Measurements from ENCODE around the gene NMT1.

Gene NMT1

DNA sequence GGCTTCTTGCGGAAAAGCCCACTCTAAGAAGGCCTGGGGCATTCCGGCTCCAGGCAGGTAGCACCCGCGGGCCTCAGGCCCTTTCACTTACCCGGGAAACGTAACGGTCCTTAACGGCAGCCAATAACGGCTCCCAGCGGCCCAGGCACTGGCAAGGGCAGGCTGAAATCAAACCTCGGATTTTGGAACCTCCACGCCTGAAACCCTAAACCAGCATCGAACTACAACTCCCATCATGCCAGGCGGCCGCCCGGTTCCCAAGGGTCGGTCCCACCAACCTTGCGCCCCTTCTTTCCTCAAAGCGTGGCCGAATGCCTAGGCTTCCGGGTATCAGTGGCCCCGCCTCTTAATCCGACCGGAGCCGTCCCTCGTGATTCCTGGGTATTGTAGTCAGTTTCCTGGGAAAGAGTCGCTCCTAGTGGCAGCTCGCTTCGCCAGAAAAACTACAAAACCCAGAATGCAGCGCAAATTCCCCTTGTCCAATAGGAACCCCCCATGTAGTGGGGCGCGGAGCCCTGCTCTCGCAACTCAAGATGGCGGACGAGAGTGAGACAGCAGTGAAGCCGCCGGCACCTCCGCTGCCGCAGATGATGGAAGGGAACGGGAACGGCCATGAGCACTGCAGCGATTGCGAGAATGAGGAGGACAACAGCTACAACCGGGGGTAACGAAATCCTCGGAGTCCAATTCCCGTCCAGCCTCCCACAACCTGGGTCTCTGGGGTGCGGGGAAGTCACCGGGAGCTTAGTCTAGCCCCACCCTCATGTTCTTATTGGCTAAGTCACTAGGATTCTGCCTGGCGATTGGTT lies at the start of gene NMT1:
NMT1 (plus strand) TSS at position 521 of the 809 bp plus-strand sequence; CDS start at position 534, 13 bp downstream.
- H3K36me3 Mint-ChIP-seq (ENCODE audit: low read depth): peaks cover 64% of the 10 kb centered on the region
- no peaks in the 10 kb centered on the region for H3K9me3 Mint-ChIP-seq
- H3K4me3 Mint-ChIP-seq: peak within 1 kb of the TSS; percentile 93
- H3K27ac Mint-ChIP-seq: peak within 1 kb of the TSS; percentile 99
- no peaks in the 10 kb centered on the region for H3K27me3 Mint-ChIP-seq
- peak; percentile 95 for DNase-seq
- H3K4me1 Mint-ChIP-seq (ENCODE audit: low read depth): peaks cover 52% of the 10 kb centered on the region

DNA sequence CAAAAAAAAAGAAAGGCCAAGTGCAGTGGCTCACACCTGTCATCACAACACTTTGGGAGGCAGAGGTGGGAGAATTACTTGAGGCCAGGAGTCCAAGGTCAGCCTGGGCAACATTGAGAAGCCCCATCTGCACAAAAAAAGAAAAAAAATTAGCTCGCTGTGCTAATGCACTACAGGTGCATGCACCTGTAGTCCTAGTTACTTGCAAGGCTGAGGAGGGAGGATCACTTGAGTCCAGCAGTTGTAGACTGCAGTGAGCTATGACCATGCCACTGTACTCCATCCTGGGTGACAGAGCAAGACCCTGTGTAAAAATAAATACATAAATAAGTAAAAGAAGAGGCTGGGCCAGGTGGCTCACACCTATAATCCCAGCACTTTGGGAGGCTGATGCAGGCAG lies 49.4 kb upstream of the NMT1 start:
- Mint-ChIP-seq H3K27me3 (peaks cover 26% of the 10 kb centered on the region), H3K27ac (no peak overlapping the region), H3K4me1 (ENCODE audit: low read depth) (no peaks in the 10 kb centered on the region), H3K4me3 (no peak overlapping the region), H3K9me3 (no peaks in the 10 kb centered on the region), H3K36me3 (ENCODE audit: low read depth) (no peaks in the 10 kb centered on the region)
- DNase-seq: no peak

DNA sequence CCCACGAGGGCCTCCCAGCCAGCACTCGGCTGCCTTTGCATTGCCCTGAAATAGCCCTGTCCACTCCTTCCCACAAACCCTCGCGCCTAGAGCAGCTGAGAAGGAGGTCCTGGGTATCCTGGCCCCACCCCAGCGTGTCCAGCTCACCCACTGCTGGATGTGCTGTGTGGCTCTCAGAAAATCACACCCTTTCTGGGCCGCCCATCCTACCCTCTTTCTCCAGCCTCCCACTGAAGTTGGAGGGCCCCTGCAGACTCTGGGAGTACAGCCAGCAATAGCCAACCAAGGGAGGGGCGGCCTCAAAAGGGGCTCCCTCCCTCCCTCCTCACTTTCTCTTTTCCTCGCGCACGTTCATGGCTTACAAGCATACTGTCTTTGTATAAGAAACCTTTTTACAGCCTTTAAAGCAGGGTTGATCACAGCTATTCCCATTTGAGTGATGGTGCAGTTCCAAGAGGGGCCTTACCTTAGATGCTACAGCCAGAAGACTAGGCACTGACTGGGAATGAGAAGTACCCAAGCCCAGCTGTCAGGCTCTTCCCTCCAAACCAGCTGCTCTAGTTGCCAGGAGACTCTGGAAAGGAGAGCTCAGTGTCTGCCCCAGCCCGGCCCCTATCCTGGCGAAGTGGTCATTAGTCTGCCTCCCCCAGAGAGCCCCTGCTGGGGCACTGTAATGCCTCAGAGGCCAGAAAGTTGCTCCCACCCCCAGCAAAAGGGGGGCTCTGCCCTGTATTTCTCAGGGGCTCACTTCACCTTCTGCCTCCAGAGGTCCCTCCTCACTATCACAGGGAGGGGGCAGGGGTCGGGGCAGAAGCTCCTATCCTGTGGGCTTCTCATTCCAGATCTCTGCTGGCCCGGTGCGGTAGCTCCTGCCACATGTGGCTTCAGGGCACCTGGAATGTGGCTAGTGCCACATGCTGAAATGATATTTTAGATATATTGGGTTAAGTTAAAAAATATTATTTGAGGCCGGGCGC lies 47.8 kb upstream of the NMT1 start:
- no peak overlapping the region for H3K4me3 Mint-ChIP-seq
- H3K27ac Mint-ChIP-seq: no peak overlapping the region
- H3K4me1 Mint-ChIP-seq (ENCODE audit: low read depth): peaks cover under 1% of the 10 kb centered on the region
- H3K9me3 Mint-ChIP-seq: no peaks in the 10 kb centered on the region
- peaks cover 25% of the 10 kb centered on the region for H3K27me3 Mint-ChIP-seq
- DNase-seq: no peak
- no peaks in the 10 kb centered on the region for H3K36me3 Mint-ChIP-seq (ENCODE audit: low read depth)

DNA sequence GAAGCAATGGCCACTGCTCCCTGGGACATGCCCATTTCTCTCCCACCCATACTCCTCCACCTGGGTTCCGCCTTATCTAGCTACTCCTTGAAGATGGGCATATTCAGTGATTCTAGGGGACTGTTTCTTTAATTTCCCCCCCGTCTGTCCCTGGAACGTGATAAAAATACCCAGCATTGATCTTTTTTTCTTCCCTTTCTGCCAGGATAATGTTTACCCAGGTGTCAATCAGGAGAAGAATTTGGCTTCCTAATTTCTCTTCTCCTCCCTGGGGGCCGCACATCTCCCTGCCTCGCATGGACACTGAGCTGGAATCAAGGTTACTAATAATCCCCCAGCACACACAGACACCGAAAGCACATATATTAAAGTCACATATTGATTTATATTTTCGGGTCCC lies 44.9 kb upstream of the NMT1 start:
- H3K27ac Mint-ChIP-seq: no peak overlapping the region
- H3K36me3 Mint-ChIP-seq (ENCODE audit: low read depth): no peaks in the 10 kb centered on the region
- H3K27me3 Mint-ChIP-seq: peaks cover 42% of the 10 kb centered on the region
- peaks cover 16% of the 10 kb centered on the region for H3K4me1 Mint-ChIP-seq (ENCODE audit: low read depth)
- H3K9me3 Mint-ChIP-seq: no peaks in the 10 kb centered on the region
- no peak overlapping the region for H3K4me3 Mint-ChIP-seq
- DNase-seq: no peak

DNA sequence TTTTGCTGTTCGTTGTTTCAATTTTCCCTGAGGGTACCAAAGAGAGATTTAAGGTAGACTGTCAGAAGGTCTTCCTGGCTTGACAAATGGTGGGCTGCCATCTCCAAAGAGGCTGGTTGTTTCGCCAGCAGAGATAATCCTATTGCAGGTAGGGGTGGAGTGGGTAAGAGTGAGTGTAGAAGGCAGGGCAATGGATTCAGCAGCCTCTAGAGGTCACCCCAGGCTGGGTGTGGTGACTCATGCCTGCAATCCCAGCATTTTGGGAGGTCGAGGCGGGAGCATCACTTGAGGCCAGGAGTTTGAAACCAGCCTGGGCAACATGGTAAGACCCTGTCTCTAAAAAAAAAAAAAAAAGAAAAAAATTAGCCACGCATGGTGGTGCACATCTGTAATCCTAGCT lies 44.3 kb upstream of the NMT1 start:
- H3K36me3 Mint-ChIP-seq (ENCODE audit: low read depth): no peaks in the 10 kb centered on the region
- no peak for DNase-seq
- H3K4me1 Mint-ChIP-seq (ENCODE audit: low read depth): peaks cover 22% of the 10 kb centered on the region
- H3K27me3 Mint-ChIP-seq: peaks cover 46% of the 10 kb centered on the region
- no peaks in the 10 kb centered on the region for H3K9me3 Mint-ChIP-seq
- H3K27ac Mint-ChIP-seq: no peak overlapping the region
- no peak overlapping the region for H3K4me3 Mint-ChIP-seq

DNA sequence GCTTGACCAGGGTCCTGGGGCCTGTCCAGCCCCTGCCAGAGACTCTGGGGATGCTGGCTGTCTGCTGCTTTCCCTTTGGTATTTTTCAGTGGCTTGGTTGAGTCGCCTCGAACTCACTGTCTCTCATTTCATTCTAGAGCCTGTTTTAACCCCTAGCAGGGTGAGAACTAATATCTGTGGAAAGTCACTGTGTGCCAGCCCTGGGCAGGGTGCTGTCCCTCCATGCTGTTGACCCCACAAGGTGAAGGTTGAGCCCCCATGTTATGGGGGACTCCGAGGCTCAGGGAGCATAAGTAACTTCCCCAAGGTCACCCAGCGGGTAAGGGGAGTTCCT lies 42.6 kb upstream of the NMT1 start:
- H3K4me3 Mint-ChIP-seq: peak overlapping the region; percentile 82
- H3K4me1 Mint-ChIP-seq (ENCODE audit: low read depth): peaks cover 22% of the 10 kb centered on the region
- no peak for DNase-seq
- peak overlapping the region; percentile 86 for H3K27ac Mint-ChIP-seq
- H3K9me3 Mint-ChIP-seq: no peaks in the 10 kb centered on the region
- peaks cover 9% of the 10 kb centered on the region for H3K36me3 Mint-ChIP-seq (ENCODE audit: low read depth)
- peaks cover 46% of the 10 kb centered on the region for H3K27me3 Mint-ChIP-seq

DNA sequence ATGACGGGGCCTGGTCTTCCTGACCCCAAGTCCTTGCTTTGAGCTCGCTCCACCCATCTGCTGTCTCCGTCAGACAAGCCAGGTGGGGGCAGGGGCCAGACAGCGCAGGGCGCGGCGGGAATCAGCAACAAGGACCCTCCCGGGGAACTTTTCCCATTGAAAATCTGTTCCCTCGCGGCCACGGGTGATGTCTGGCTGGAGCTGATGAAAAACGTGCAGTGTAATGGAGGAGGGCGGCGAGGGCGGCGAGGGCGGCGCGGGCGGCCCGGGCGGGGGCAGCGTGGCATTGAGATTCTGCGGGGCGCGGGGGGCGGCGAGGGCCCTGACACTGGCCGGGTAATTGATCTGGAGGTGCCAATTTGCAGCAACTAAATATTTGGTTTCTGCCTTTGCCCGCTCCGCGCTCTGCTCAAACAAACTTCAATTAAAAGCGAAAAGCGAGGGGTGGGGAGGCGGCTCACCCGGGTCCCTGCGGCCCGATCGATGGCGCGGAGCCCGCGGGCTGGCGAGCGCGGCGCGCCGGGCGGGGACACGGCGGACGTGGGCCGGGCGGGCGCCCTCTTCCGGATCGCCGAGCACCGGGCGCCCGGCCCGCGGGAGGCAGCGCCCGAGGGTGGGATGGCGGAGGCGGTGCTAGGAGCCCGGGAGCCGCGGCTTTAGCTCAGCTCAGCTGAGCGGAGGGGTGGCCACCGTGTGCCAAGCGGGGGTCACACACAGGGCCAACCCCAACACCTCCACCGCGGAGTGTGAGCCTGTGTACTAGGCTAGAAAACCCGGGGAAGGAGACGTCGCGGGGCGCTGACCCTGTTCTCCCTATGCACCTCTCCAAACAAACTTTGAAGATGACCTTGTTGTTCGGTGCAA lies 42.0 kb upstream of the NMT1 start:
- Mint-ChIP-seq H3K4me3 (peak overlapping the region; percentile 82), H3K4me1 (ENCODE audit: low read depth) (peaks cover 22% of the 10 kb centered on the region), H3K27ac (peak overlapping the region; percentile 86), H3K36me3 (ENCODE audit: low read depth) (peaks cover 13% of the 10 kb centered on the region), H3K27me3 (peaks cover 46% of the 10 kb centered on the region), H3K9me3 (no peaks in the 10 kb centered on the region)
- peak; percentile 66 for DNase-seq

DNA sequence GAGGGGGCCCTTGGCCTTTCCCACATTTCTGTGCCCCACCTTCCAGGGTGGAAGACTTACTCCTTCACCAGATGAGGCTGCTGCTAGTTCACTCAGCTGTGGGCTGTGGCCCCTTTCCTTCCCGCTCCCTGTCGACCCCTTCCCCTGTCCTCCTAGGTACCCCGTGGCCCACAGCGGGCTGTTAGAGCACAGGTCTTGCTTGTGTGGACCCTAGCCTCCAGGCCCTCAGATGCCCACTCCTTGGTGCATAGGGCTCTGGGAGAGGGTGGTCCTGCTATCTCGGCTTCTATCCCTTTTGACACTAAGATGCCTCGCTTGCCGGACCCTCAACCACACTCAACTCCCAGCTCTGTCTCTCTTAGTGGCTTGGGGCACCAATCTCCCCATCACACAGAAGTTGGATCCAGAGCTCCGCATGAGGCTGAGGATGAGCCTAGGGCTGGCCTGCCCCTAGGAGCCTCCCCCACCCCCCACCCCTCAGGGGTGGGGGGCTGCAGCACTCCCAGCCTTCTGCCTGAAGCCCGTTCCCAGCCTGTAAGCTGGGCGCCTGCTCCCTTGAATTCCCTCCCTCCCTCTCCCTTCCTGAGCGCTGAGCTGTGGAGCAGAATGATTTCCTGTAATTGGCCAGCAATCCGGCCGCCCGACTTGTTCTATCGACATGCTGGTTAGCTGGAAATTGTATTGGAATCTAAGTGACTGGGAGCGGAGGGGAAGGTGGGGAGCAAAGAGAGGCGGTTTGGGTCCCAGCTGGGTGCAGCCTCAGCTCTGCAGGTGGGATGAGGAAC lies 40.6 kb upstream of the NMT1 start:
- Mint-ChIP-seq H3K9me3 (no peaks in the 10 kb centered on the region), H3K4me3 (no peak overlapping the region), H3K4me1 (ENCODE audit: low read depth) (peaks cover 22% of the 10 kb centered on the region), H3K27ac (no peak overlapping the region), H3K36me3 (ENCODE audit: low read depth) (peaks cover 22% of the 10 kb centered on the region), H3K27me3 (peaks cover 46% of the 10 kb centered on the region)
- no peak for DNase-seq

DNA sequence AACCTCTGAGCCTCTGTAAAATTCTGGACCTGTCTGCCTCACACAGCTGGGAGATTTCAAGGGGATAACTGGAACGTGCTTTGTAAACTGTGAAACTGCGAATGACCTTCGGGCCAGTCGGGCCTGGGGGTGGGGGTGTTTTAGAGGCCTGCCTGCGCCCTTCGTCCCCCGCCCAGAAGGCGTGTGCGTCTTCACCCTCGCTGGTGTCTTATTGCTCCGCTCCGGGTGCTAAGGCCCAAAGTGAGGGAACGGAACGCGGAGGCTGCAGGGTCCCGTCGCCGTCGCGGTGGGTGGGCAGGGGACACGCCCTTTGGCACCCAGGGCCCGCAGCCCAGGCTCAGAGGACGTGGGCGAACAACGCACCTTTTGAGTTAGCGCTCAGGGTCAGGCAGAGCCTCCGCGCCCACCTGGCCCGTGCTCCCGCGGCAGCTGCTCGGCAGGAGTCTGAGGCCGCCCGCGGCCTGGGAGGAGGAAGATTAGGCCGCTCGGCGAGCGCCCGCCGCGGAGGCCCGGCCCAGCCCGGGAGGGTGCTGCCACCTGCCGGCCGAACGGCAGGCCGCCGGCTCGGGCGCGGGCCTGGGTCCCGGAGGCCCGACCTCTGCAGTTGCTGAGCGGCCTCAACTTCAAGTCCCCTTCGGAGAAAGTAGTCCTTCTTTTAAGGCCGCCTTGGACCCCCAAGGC lies 39.4 kb upstream of the NMT1 start:
- Mint-ChIP-seq H3K9me3 (no peaks in the 10 kb centered on the region), H3K36me3 (ENCODE audit: low read depth) (peaks cover 25% of the 10 kb centered on the region), H3K27ac (no peak overlapping the region), H3K4me3 (no peak overlapping the region), H3K27me3 (peaks cover 41% of the 10 kb centered on the region), H3K4me1 (ENCODE audit: low read depth) (peaks cover 22% of the 10 kb centered on the region)
- peak; percentile 83 for DNase-seq

DNA sequence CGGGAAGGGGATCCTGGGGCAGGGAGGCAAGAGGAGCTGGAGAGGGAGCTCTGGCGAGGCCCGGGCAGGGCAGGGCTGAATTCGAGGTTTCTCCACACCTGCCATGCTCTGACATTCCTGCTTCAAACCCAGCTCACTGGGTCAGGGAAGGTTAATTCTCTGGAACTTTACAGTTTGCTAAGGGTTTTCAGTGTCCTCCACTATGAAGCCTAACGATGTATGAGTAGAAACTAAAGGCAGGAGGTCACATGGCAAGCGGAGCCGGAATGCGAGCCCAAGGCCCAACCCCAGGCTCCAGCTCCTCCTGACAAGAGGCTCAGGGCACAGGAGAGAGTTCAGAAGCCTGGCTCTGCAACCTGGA lies 38.8 kb upstream of the NMT1 start:
- no peak overlapping the region for H3K27ac Mint-ChIP-seq
- no peak for DNase-seq
- no peaks in the 10 kb centered on the region for H3K9me3 Mint-ChIP-seq
- H3K4me3 Mint-ChIP-seq: no peak overlapping the region
- H3K4me1 Mint-ChIP-seq (ENCODE audit: low read depth): peaks cover 22% of the 10 kb centered on the region
- H3K27me3 Mint-ChIP-seq: peaks cover 39% of the 10 kb centered on the region
- H3K36me3 Mint-ChIP-seq (ENCODE audit: low read depth): peaks cover 31% of the 10 kb centered on the region

DNA sequence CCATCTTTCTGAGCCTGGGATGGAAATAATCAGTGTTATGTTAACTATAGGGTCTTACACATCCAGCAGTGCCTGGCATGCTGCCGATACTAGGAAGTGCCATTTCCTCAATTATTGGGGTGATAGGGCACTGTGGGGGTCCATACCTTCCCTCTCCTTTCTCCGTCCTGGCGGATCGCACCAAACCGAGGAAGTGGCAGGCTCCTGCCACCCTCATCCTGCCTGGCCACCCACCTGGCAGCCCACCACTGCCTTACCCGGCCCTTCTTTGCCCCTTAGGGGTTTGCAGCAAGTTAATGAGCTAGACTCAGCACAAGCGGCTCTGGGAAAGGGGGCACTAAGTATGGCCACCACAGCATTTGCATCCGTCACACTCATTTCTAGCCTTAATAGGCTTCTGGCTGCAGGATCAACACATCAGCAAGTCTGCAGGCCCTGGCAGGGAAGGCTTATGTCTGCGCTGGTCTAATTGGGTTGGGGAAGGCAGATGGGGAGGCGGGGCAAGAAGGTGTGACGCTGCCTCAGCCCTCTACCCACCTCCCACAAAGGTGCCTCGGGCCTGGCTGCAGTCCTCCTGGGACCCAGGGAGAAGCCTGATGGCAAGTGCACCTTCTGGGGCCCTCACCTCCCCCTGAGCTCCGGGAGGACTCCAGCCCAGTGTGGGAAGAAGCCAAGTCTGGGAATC lies 38.3 kb upstream of the NMT1 start:
- DNase-seq: no peak
- H3K4me1 Mint-ChIP-seq (ENCODE audit: low read depth): peaks cover 22% of the 10 kb centered on the region
- H3K27ac Mint-ChIP-seq: no peak overlapping the region
- H3K9me3 Mint-ChIP-seq: no peaks in the 10 kb centered on the region
- H3K4me3 Mint-ChIP-seq: no peak overlapping the region
- peaks cover 33% of the 10 kb centered on the region for H3K36me3 Mint-ChIP-seq (ENCODE audit: low read depth)
- H3K27me3 Mint-ChIP-seq: peaks cover 36% of the 10 kb centered on the region

DNA sequence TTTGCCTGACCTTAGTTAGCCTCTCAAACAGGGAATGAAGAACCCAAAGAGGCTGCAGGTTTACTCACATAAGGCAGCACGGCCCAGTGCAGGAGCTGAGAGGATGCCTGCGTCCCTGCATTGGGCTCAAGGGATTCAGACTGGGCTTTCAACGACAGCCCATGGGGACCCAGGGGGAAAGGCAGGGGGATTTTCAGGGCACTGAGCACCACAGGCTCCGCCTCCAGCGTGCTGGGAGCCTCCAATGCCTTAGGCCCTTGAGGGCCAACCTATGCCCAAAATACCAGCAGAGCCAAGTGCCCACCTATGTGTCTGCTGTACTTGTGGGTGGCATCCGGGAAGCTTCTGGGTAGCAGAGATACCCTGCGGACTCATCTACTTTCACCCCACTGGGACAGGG lies 32.0 kb upstream of the NMT1 start:
- Mint-ChIP-seq H3K4me3 (no peak overlapping the region), H3K36me3 (ENCODE audit: low read depth) (peaks cover 67% of the 10 kb centered on the region), H3K27ac (no peak overlapping the region), H3K9me3 (no peaks in the 10 kb centered on the region), H3K27me3 (no peaks in the 10 kb centered on the region), H3K4me1 (ENCODE audit: low read depth) (peaks cover 4% of the 10 kb centered on the region)
- DNase-seq: no peak

Measured in activated T-cell treated with anti-CD3 and anti-CD28 coated beads, Interleukin-2, amount 50 U/mL, for 24 hours (primary cell).